Activated T-helper 1 cell treated with anti-CD3 and anti-CD28 coated beads, Interleukin-2, amount 50 U/mL, for 16 hours (primary cell): ENCODE results near the gene PAXX.
A peak's percentile ranks its signal among the peaks of the same experiment; 100 is the strongest.
"Not testable (repeated sequence)": the region's sequence is repeated elsewhere in the genome, so short reads cannot be mapped to it uniquely, and the experiment has no call there.

Experiments used
- DNase-seq, 2 donors: peaks; one replicate each; pipeline ENCODE4 v3.0.0-alpha.2; 2020; ENCODE audit warnings: low read depth in 1 of 2, low spot score in 1 of 2

PAXX gene

GRCh38 chr9:137030006-137030405, 37.8 kb downstream of the PAXX start:
- no peak for DNase-seq

GRCh38 chr9:137030538-137031527, 38.6 kb downstream of the PAXX start:
- no peak for DNase-seq

GRCh38 chr9:137031904-137032640, 39.9 kb downstream of the PAXX start, which contains the start of gene FUT7:
FUT7 (minus strand) TSS chr9:137032088; CDS start chr9:137031991, 97 bp downstream.
- no peak for DNase-seq

GRCh38 chr9:137032858-137033257, 40.6 kb downstream of the PAXX start:
- no peak for DNase-seq

GRCh38 chr9:137033481-137033880, 41.3 kb downstream of the PAXX start:
- not testable (repeated sequence) for DNase-seq

DNA sequence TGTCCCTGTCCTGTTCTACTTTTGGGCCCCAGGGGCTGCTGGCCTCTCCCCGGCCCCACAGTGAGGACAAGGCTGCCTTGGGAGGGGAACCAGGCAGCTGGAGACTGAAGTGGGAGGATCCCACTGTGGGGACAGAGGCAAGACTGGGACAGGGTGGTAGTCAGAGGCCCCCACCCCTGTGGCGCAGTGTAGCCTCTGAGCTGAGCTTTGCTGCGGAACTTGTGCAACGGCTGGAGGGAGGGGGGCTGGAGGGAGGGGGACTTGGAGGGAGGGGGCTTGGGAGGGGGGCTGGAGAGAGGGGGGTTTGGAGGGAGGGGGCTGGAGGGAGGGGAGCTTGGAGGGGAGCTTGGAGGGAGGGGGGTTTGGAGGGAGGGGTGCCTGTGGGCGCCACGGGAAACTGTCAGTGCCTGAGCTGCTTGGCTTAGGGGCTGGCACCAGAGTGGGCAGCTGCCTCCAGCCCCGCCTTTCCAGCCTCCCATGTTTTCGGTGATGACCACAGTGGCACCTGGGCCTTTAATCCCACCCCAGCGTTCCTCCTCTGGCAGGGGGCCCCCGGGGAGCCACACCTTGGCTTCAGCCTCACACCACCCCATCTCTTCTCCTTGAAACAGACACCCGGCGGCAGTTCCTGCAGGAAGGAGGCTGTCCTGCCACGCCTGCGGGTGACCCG, 42.0 kb downstream of the PAXX start:
- DNase-seq: no peak

GRCh38 chr9:137034709-137035506, 42.7 kb downstream of the PAXX start:
- peak; percentile 75 to 79 for DNase-seq

DNA sequence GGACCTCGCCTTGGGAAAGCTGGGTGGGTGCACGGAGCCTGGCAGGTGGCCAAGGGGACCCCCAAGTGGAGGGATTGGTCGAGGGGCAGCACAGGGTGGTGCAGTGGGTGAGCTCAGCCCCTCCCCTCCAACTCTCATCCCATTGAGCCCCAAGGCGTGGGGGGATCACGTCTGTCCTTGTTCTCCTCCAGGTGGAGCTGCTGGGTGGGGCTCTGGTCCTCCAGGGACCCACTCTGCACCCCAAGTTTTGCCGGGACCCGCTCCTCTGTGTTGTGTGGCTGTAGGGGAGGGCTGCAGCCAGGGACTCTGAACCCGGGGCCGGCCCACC, 43.2 kb downstream of the PAXX start:
- no peak for DNase-seq

GRCh38 chr9:137035937-137036336, 43.7 kb downstream of the PAXX start:
- DNase-seq: no peak

DNA sequence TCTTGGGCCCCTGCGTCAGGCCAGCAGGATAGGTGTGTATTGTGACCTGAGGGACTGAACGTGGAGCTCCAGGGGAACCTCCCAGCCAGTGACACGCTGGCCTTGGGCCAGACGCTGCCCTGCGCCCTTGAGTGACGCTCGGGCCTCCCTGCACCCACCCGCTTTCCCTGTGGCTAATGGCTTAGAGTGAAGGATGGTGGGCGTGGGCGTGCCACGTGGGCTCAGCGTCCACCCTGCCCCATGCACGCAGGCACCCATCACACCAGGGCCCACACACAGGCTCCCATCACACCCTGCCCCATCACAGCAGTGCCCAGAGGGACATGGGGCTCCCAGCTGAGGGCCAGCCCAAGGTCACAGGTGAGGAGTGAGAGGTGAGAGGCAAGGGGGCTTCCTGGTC, 44.8 kb downstream of the PAXX start:
- DNase-seq: no peak

DNA sequence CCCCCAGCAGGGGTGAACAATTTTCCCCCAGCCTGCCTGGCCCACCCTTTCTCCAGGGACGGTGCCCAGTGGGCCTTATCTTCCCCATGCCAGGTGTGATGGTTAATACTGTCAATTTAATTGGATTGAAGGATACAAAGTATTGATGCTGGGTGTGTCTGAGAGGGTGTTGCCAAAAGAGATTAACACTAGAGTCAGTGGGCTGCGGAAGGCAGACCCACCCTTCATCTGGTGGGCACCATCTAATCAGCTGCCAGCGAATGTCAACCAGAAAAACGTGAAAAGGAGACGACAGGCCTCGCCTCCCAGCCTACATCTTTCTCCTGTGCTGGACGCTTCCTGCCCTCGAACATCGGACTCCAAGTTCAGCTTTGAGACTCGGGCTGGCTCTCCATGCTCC, 45.3 kb downstream of the PAXX start:
- DNase-seq: no peak

DNA sequence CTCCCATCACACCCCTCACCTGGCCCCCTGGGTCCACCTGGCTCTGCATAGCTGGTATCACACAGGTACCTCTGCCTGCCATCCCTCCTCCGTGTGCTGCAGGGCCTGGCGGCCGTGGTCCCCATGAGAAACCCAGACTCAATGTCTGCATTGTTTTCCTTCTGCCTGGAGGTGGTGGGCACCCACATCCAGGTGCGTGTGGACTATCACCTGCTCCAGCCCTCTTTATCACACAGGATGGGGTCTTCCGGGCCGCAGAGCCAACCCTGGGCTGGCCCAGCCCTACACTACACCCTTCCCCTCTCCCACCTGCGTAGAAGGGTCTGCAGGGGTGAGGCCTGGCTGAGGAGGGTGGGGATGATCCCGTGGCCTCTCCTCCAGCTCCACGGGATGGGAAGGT, 46.7 kb downstream of the PAXX start:
- DNase-seq: no peak

DNA sequence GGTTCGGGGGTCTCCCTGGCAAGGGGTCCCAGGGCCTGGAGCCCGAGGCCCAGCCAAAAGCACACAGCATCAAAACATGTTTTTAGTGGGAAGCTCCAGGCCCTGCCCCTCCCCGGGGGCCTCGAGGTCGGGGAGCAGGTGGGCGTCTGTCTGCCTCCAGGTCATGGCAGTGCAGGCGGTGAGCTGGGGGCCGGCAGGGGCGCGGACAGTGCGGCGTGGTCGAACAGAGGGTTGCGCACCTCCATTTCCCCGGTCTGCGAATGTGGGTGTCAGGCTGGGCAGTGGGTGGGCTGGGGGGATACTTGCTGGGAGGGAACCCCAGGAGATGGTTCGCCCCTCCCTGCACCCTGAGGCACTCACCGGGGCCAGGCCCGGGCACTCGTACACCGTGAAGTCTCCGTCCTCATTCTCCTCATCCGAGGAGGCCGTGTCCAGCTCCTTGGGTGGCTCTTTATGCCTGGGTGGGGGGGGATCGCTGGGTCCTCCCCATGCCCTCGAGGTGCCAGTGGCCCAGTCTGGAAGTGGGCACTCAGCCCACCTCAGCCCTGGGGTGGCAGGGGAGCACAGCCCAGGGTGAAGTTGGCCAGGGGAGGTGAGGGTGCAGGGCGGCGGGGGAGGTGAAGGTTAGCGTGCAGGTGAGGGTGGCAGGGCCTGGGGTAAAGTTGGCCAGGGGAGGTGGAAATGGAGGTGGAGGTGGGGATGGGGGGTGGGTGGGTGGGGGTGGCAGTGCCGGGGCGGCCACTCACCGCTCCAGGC, 47.6 kb downstream of the PAXX start:
- DNase-seq: no peak

GRCh38 chr9:137040568-137040967, 48.3 kb downstream of the PAXX start:
- DNase-seq: no peak

DNA sequence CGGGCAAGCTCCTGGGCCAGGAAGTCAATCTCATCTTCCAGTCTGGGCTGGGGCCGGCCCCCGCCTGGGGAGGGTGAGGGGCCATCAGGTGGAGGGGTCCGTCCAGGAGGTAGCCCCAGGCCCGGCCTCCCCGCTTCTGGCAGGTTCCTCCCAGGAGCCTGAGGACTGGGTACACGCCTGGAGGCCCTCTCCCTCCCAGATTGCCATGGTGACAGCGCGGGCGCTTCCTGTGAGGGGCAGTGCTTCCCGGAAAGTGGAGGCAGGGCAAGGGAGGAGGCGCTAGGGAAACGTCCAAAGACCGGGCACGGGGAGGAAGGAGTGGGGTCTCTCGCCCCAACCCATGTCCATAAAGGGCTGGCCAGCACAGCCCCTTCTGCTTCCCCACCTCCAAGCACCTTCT, 48.9 kb downstream of the PAXX start:
- DNase-seq: no peak

DNA sequence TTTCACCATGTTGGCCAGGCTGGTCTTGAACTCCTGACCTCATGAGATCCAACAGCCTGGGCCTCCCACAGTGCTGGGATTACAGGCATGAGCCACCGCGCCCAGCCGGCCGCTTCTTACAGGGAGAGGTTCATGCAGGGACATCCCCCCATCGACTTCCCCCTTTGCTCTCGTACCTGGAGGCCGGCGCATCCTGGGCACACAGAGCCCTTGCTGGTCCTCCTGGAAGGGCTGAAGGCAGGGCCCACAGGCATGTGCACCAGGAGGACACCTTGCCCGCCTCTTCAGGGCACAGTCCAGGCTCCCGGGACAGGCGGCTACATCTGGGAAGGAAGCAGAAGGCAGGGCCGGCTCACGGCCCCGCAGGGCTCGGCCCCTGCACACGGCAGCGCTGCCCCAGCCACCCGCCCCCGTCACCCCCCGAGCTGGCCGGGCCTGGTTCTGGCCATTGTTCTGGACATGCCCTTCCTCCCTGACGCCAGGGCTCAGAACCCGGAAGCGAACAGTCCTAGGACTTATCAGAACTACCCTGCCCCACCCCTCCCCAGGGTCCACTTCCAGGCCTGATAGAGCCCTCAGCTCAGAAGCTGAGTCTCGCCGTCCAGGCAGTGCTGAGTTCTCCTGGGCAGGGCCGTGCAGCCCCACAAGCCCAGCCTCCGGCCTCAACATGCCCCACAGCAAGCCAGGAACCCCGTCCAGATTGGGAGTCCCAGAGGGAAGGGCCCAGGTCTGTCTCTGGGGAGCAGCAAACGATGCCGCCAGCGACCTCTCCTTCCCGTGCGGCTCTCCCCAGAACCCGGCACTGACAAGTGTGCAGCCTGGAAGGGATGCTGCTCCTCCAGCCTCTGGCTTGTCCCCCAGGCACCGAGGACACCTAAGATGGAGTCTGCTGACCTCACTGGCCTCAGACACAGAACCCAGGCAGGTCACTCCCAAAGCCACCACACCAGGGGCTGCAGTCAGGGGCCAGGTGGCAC, 50.8 kb downstream of the PAXX start:
- no peak for DNase-seq
